HepG2 (cell line): ENCODE measurements around the gene SEC31A. TPM values are rescaled to one million over a fixed set of nuclear protein-coding genes. Genes with fewer than 3 reads are reported as not detected.

Source experiments
- ASH2L ChIP-seq: fragments of 300-600, 200-600 bp; sonication (generic); IDR thresholded peaks from 2 replicates; pipeline ENCODE4 v1.7.0; 2017; ENCODE audit warnings: low read depth, mild to moderate bottlenecking, moderate library complexity, mixed read lengths, low read length; ENCODE audit not compliant: insufficient read length
- CBX5 ChIP-seq: sonication (generic); formaldehyde crosslinking; IDR thresholded peaks from 2 replicates; pipeline ENCODE4 v1.4.0; 2020; ENCODE audit warnings: missing genetic modification reagents, borderline replicate concordance
- CHD2 ChIP-seq: IDR thresholded peaks from 2 replicates; pipeline ENCODE4 v1.6.1; 2011; ENCODE audit warnings: low read depth, low read length, improper control_type of control experiment
- MIER2 ChIP-seq: IDR thresholded peaks from 2 replicates; pipeline ENCODE4 v1.6.1; 2016; ENCODE audit warnings: missing biosample characterization, missing genetic modification reagents
- PLRG1 ChIP-seq: fragments of 450-650 bp; conservative IDR thresholded peaks from 2 replicates; pipeline ENCODE4 v1.6.1; 2016
- SNRNP70 ChIP-seq: fragments of 200-400 bp; formaldehyde crosslinking; IDR thresholded peaks from 2 replicates; pipeline ENCODE4 v1.6.1; 2017; ENCODE audit warnings: mild to moderate bottlenecking, low read depth, low read length, moderate library complexity
- TCF7 ChIP-seq: sonication (generic); IDR thresholded peaks from 2 replicates; pipeline ENCODE4 v1.6.1; 2016; ENCODE audit warnings: antibody characterized with exemption, low read depth
- ZC3H4 ChIP-seq: sonication (generic); formaldehyde crosslinking; IDR thresholded peaks from 2 replicates; pipeline ENCODE4 v1.4.0; 2020; ENCODE audit warnings: missing genetic modification reagents, borderline replicate concordance
- ZNF337 ChIP-seq: sonication (generic); formaldehyde crosslinking; IDR thresholded peaks from 2 replicates; pipeline ENCODE4 v1.5.1; 2020; ENCODE audit warnings: missing genetic modification reagents, low read depth, mild to moderate bottlenecking, borderline replicate concordance
- ZNF343 ChIP-seq: sonication (generic); formaldehyde crosslinking; IDR thresholded peaks from 2 replicates; pipeline ENCODE4 v1.4.0; 2020; ENCODE audit warnings: mild to moderate bottlenecking, missing genetic modification reagents
- ZNF432 ChIP-seq: sonication (generic); formaldehyde crosslinking; IDR thresholded peaks from 2 replicates; pipeline ENCODE4 v1.5.0; 2020; ENCODE audit warnings: missing genetic modification reagents, mild to moderate bottlenecking, borderline replicate concordance
- ZNF556 ChIP-seq: sonication (generic); formaldehyde crosslinking; IDR thresholded peaks from 2 replicates; pipeline ENCODE4 v1.4.0; 2020; ENCODE audit warnings: mild to moderate bottlenecking, missing genetic modification reagents, borderline replicate concordance
- ZSCAN12 ChIP-seq: sonication (generic); formaldehyde crosslinking; IDR thresholded peaks from 2 replicates; pipeline ENCODE4 v1.9.0; 2021; ENCODE audit warnings: mild to moderate bottlenecking, missing genetic modification reagents
- polyA plus RNA-seq, 8 experiments: library from polyadenylated mRNA; depleted of rRNA in 3 of 8; stranded (reverse) in 7 of 8; unstranded in 1 of 8; fragments of >200 nt; fragmentation: Illumina TruSeq in 4 of 8; extraction: Trizol in 4 of 8; gene quantifications; 2 replicates each; pipeline versions ENCODE4 v1.2.1 to v1.2.3, GENCODE V29; 2011 to 2016; ENCODE audit warnings: low read depth in 4 of 8, missing spikeins in 1 of 8, mixed read lengths in 1 of 8; ENCODE audit not compliant: insufficient read depth in 1 of 8
- total RNA-seq, 5 experiments: library from RNA; depleted of rRNA; stranded (reverse); fragments of >200 nt; fragmentation: Illumina TruSeq; extraction: Trizol; gene quantifications; 2 replicates each; pipeline ENCODE4 v1.2.3, GENCODE V29; 2016; ENCODE audit warnings: low read depth in 1 of 5
- TF ChIP-seq, protein P1 (sequence below): sonication (generic); formaldehyde crosslinking; IDR thresholded peaks from 2 replicates; pipeline ENCODE4 v1.5.0; 2020; ENCODE audit warnings: mild to moderate bottlenecking, missing genetic modification reagents
- TF ChIP-seq, protein P2 (sequence below): sonication (generic); formaldehyde crosslinking; IDR thresholded peaks from 2 replicates; pipeline ENCODE4 v1.5.1; 2020; ENCODE audit warnings: mild to moderate bottlenecking, missing genetic modification reagents, borderline replicate concordance
- TF ChIP-seq, protein P3 (sequence below): sonication (generic); formaldehyde crosslinking; IDR thresholded peaks from 2 replicates; pipeline ENCODE4 v1.4.0; 2020; ENCODE audit warnings: missing genetic modification reagents
- TF ChIP-seq, protein P4 (sequence below): fragments of 450-650 bp; IDR thresholded peaks from 2 replicates; pipeline ENCODE4 v1.6.1; 2017

Gene SEC31A
- total and polyA plus RNA-seq, 2 of the 13 experiments (the other 11 are each of a cell fraction or from before 2014, with no cell fraction given): 231 to 435 TPM

DNA sequence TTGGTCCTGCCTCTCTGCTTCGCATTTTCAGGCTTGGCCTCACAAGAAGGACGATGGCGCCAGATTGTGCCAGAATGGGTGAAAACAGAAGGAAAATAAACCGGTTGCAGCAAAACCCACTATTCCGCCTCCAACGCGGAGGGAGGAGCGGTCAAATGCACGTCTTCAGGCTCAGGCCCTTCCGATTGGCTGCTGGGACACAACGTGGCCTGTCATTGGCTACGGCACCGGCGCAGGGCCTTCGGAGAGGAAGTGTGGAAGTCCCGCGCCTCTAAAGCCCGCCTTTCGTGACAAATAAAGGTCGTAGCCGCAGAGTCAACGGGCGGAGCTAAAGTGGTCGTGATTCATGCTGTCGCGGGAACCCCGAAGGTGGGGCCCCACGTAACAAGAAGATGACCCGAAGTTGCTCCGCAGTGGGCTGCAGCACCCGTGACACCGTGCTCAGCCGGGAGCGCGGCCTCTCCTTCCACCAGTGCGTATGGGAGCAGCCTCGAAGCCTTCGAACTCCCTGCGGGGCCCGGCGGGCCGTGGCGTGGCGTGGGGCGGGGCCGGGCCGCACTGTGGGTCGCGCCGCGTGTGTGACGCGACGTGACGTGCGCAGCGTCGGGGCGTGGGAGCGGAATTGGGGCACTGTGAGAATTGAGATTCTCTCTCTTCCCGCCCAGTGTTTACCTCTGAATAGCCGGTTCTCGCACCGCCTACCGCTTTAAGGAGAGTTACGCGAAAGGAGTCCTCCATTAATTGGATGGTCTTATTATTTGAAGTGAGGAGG lies 9.6 kb upstream of the SEC31A start, which contains the start of gene THAP9 (continued):
- TF ChIP-seq, protein P1, sequence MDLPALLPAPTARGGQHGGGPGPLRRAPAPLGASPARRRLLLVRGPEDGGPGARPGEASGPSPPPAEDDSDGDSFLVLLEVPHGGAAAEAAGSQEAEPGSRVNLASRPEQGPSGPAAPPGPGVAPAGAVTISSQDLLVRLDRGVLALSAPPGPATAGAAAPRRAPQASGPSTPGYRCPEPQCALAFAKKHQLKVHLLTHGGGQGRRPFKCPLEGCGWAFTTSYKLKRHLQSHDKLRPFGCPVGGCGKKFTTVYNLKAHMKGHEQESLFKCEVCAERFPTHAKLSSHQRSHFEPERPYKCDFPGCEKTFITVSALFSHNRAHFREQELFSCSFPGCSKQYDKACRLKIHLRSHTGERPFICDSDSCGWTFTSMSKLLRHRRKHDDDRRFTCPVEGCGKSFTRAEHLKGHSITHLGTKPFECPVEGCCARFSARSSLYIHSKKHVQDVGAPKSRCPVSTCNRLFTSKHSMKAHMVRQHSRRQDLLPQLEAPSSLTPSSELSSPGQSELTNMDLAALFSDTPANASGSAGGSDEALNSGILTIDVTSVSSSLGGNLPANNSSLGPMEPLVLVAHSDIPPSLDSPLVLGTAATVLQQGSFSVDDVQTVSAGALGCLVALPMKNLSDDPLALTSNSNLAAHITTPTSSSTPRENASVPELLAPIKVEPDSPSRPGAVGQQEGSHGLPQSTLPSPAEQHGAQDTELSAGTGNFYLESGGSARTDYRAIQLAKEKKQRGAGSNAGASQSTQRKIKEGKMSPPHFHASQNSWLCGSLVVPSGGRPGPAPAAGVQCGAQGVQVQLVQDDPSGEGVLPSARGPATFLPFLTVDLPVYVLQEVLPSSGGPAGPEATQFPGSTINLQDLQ (CRISPR knock-in tag): peak; percentile 82; the same call in 1 of the 2 replicates
- no peak for TF ChIP-seq ZNF343
- TF ChIP-seq ZNF432 (CRISPR knock-in tag): no peak
- TF ChIP-seq CHD2: peak; percentile 89
- no peak for TF ChIP-seq ZC3H4 (CRISPR knock-in tag)
- TF ChIP-seq, protein P2, sequence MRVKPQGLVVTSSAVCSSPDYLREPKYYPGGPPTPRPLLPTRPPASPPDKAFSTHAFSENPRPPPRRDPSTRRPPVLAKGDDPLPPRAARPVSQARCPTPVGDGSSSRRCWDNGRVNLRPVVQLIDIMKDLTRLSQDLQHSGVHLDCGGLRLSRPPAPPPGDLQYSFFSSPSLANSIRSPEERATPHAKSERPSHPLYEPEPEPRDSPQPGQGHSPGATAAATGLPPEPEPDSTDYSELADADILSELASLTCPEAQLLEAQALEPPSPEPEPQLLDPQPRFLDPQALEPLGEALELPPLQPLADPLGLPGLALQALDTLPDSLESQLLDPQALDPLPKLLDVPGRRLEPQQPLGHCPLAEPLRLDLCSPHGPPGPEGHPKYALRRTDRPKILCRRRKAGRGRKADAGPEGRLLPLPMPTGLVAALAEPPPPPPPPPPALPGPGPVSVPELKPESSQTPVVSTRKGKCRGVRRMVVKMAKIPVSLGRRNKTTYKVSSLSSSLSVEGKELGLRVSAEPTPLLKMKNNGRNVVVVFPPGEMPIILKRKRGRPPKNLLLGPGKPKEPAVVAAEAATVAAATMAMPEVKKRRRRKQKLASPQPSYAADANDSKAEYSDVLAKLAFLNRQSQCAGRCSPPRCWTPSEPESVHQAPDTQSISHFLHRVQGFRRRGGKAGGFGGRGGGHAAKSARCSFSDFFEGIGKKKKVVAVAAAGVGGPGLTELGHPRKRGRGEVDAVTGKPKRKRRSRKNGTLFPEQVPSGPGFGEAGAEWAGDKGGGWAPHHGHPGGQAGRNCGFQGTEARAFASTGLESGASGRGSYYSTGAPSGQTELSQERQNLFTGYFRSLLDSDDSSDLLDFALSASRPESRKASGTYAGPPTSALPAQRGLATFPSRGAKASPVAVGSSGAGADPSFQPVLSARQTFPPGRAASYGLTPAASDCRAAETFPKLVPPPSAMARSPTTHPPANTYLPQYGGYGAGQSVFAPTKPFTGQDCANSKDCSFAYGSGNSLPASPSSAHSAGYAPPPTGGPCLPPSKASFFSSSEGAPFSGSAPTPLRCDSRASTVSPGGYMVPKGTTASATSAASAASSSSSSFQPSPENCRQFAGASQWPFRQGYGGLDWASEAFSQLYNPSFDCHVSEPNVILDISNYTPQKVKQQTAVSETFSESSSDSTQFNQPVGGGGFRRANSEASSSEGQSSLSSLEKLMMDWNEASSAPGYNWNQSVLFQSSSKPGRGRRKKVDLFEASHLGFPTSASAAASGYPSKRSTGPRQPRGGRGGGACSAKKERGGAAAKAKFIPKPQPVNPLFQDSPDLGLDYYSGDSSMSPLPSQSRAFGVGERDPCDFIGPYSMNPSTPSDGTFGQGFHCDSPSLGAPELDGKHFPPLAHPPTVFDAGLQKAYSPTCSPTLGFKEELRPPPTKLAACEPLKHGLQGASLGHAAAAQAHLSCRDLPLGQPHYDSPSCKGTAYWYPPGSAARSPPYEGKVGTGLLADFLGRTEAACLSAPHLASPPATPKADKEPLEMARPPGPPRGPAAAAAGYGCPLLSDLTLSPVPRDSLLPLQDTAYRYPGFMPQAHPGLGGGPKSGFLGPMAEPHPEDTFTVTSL (CRISPR knock-in tag): no peak
- no peak for TF ChIP-seq TCF7
- TF ChIP-seq ZNF337: no peak
- TF ChIP-seq ZSCAN12 (CRISPR knock-in tag): no peak
- TF ChIP-seq ZNF556 (CRISPR knock-in tag): peak; percentile 48; the same call in 1 of the 2 replicates
- 0 out of 2 replicates have a peak, but pooled peaks have one; percentile 8 for TF ChIP-seq MIER2 (CRISPR knock-in tag)
- TF ChIP-seq, protein P3, sequence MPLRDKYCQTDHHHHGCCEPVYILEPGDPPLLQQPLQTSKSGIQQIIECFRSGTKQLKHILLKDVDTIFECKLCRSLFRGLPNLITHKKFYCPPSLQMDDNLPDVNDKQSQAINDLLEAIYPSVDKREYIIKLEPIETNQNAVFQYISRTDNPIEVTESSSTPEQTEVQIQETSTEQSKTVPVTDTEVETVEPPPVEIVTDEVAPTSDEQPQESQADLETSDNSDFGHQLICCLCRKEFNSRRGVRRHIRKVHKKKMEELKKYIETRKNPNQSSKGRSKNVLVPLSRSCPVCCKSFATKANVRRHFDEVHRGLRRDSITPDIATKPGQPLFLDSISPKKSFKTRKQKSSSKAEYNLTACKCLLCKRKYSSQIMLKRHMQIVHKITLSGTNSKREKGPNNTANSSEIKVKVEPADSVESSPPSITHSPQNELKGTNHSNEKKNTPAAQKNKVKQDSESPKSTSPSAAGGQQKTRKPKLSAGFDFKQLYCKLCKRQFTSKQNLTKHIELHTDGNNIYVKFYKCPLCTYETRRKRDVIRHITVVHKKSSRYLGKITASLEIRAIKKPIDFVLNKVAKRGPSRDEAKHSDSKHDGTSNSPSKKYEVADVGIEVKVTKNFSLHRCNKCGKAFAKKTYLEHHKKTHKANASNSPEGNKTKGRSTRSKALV (CRISPR knock-in tag): no peak
- TF ChIP-seq, protein P4, sequence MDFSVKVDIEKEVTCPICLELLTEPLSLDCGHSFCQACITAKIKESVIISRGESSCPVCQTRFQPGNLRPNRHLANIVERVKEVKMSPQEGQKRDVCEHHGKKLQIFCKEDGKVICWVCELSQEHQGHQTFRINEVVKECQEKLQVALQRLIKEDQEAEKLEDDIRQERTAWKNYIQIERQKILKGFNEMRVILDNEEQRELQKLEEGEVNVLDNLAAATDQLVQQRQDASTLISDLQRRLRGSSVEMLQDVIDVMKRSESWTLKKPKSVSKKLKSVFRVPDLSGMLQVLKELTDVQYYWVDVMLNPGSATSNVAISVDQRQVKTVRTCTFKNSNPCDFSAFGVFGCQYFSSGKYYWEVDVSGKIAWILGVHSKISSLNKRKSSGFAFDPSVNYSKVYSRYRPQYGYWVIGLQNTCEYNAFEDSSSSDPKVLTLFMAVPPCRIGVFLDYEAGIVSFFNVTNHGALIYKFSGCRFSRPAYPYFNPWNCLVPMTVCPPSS: no peak
- no peak for TF ChIP-seq CBX5
- no peak for TF ChIP-seq PLRG1
- peak; percentile 97 for TF ChIP-seq ASH2L
- TF ChIP-seq SNRNP70: no peak
